ENCODE results near the gene STAT5A. TPM values are rescaled to one million over a fixed set of nuclear protein-coding genes. Genes with fewer than 3 reads are reported as not detected.

The STAT5A gene
- total RNA-seq, 1 experiment from 2014 or later: 3.1 TPM

DNA sequence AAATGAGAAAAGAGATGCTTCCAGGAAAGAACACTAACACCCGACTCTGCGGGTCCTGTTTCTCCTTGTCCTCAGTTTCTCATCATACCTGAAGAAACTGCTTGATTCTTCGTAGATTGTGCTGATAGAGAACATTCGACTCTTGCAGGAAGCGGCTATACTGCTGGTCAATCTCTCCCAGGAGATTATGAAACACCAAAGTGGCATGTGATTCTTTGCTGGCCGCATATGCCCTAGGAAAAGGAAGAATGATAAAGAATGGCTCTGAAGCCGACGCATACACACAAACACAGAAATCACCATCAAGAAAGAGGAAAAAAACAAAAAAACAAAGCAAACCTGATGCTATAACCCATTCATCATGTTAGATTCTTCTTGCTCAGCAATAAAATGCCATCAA is 58.2 kb downstream of the STAT5A start:
- Mint-ChIP-seq H3K27me3 (ENCODE audit: unreplicated experiment) (no peaks in the 10 kb centered on the region), H3K9me3 (ENCODE audit: low read depth, unreplicated experiment) (no peaks in the 10 kb centered on the region), H3K27ac (ENCODE audit: unreplicated experiment) (no peak overlapping the region), H3K4me1 (ENCODE audit: low read depth, unreplicated experiment) (peaks cover 24% of the 10 kb centered on the region), H3K4me3 (ENCODE audit: low read depth, unreplicated experiment) (no peak overlapping the region), H3K36me3 (ENCODE audit: insufficient read depth, unreplicated experiment) (peaks cover 59% of the 10 kb centered on the region)
- BruUV-seq (replicated peaks): no TSS peak
- no peak for DNase-seq
- intact Hi-C loops (cut with micrococcal nuclease; ENCODE audit: unreplicated experiment): no loop called here
- CTCF ChIA-PET: interaction anchor here (0.7 kb wide), 1 partner anchor 1399 kb away, joined by 5 read pairs; no protein-coding TSS in a partner anchor
- TF ChIP-seq CTCF (IDR thresholded peaks at IDR 0.05; ENCODE audit: unreplicated experiment): no peak

DNA sequence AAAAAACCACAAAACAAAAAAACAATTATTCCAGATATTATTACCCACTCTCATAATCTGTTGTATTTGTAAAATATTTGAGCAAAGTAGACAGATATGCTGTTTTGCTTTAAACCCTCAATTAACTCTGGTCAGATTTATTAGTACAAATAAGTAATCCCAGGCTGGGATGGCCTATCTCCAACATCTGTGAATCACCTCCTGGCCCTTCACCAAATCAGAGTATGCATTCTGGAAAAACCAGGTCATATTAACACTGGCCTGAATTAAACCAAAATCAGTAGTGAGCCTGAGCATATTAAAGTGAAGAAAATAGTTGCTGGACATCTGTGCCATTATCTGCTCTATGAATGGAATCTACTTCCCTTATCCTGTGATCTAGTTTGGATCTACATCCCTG is 58.9 kb downstream of the STAT5A start:
- intact Hi-C loops (cut with micrococcal nuclease; ENCODE audit: unreplicated experiment): no loop called here
- no TSS peak for BruUV-seq (replicated peaks)

DNA sequence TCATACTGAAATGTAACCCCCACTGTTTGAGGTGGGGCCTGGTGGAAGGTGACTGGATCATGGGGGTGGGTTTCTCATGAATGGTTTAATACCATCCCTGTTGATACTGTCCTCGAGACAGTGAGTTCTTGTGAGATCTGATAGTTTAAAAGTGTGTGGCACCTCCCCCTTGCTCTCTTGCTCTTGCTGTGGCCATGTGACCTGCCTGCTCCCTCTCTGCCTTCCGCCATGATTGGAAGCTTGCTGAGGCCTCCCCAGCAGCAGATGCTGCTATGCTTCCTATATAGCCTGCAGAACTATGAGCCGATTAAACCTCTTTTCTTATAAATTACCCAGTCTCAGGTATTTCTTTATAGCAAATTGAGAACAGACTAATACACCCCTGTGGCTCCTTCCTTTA is 59.3 kb downstream of the STAT5A start:
- intact Hi-C loops (cut with micrococcal nuclease; ENCODE audit: unreplicated experiment): no loop called here
- DNase-seq: no peak
- CTCF ChIA-PET: no interaction called here
- Mint-ChIP-seq H3K9me3 (ENCODE audit: low read depth, unreplicated experiment) (no peaks in the 10 kb centered on the region), H3K27ac (ENCODE audit: unreplicated experiment) (no peak overlapping the region), H3K4me1 (ENCODE audit: low read depth, unreplicated experiment) (peaks cover 24% of the 10 kb centered on the region), H3K4me3 (ENCODE audit: low read depth, unreplicated experiment) (no peak overlapping the region), H3K27me3 (ENCODE audit: unreplicated experiment) (no peaks in the 10 kb centered on the region), H3K36me3 (ENCODE audit: insufficient read depth, unreplicated experiment) (peaks cover 53% of the 10 kb centered on the region)
- BruUV-seq (replicated peaks): no TSS peak
- no peak for TF ChIP-seq CTCF (IDR thresholded peaks at IDR 0.05; ENCODE audit: unreplicated experiment)

More for the DNA sequence above, 58.9 kb downstream of the STAT5A start:
- Mint-ChIP-seq H3K4me1 (ENCODE audit: low read depth, unreplicated experiment) (peaks cover 24% of the 10 kb centered on the region), H3K27me3 (ENCODE audit: unreplicated experiment) (no peaks in the 10 kb centered on the region), H3K36me3 (ENCODE audit: insufficient read depth, unreplicated experiment) (peaks cover 54% of the 10 kb centered on the region), H3K27ac (ENCODE audit: unreplicated experiment) (no peak overlapping the region), H3K4me3 (ENCODE audit: low read depth, unreplicated experiment) (no peak overlapping the region), H3K9me3 (ENCODE audit: low read depth, unreplicated experiment) (no peaks in the 10 kb centered on the region)
- CTCF ChIA-PET: interaction anchor here (0.7 kb wide), 1 partner anchor 1400 kb away, joined by 5 read pairs; no protein-coding TSS in a partner anchor
- TF ChIP-seq CTCF (IDR thresholded peaks at IDR 0.05; ENCODE audit: unreplicated experiment): no peak
- peak; percentile 47 for DNase-seq

DNA sequence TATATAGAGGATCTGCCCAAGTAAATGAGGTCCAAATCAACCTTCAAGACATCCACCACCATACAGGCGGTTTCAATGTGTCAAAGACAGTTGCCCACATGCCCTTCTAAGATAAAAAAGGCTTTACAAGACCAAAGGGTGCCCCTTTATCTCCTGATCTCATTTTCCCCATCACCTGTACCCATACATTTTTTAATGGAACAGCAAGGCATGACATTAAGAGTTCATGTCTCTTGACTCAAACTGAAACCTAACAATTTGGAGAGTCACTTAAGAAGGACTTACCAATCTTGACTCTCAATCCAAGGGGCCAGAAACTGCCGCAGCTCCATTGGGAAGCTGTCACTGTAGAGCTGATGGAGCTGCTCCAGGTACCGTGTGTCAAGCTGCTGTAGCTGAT is 59.8 kb downstream of the STAT5A start:
- intact Hi-C loops (cut with micrococcal nuclease; ENCODE audit: unreplicated experiment): no loop called here
- peaks cover 49% of the 10 kb centered on the region for H3K36me3 Mint-ChIP-seq (ENCODE audit: insufficient read depth, unreplicated experiment)
- peaks cover 24% of the 10 kb centered on the region for H3K4me1 Mint-ChIP-seq (ENCODE audit: low read depth, unreplicated experiment)
- CTCF ChIA-PET: no interaction called here
- H3K4me3 Mint-ChIP-seq (ENCODE audit: low read depth, unreplicated experiment): no peak overlapping the region
- H3K27ac Mint-ChIP-seq (ENCODE audit: unreplicated experiment): no peak overlapping the region
- H3K9me3 Mint-ChIP-seq (ENCODE audit: low read depth, unreplicated experiment): no peaks in the 10 kb centered on the region
- no peak for DNase-seq
- no peaks in the 10 kb centered on the region for H3K27me3 Mint-ChIP-seq (ENCODE audit: unreplicated experiment)
- TF ChIP-seq CTCF (IDR thresholded peaks at IDR 0.05; ENCODE audit: unreplicated experiment): no peak
- BruUV-seq (replicated peaks): no TSS peak
